GM20000 (cell line): ENCODE data around the gene PDS5B.

ENCODE experiments used
- DNase-seq: peaks from one replicate; pipeline ENCODE4 v3.0.0; 2012; ENCODE audit warnings: low spot score
- TF ChIP-seq, protein P1 (sequence below): IDR thresholded peaks from 2 replicates; pipeline ENCODE4 v1.5.1; 2012; ENCODE audit warnings: mild to moderate bottlenecking, control low read depth; ENCODE audit errors: extremely low read depth, missing control alignments

PDS5B gene

DNA sequence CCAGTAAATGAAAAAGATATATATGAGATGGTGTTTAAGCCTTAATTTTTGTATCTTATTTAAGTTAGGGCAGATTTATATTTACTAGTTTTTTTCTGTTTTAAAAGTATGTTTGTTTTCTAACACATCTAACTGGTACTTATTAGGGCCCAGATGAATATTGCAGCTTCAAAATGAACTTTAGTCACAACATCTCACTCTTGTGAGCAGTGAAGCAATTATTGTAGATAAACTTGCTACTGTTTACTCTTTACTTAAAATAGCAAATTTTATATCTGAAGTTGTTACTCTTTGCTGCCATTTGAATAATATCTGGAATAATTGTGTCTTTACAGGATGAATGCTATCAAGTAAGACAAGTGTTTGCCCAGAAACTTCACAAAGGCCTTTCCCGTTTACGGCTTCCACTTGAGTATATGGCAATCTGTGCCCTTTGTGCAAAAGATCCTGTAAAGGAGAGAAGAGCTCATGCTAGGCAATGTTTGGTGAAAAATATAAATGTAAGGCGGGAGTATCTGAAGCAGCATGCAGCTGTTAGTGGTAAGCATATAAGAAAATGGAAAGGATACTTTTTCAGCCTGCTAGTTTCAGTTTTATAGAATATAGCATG is 166.8 kb downstream of the PDS5B start:
- no peak for DNase-seq
- TF ChIP-seq, protein P1, sequence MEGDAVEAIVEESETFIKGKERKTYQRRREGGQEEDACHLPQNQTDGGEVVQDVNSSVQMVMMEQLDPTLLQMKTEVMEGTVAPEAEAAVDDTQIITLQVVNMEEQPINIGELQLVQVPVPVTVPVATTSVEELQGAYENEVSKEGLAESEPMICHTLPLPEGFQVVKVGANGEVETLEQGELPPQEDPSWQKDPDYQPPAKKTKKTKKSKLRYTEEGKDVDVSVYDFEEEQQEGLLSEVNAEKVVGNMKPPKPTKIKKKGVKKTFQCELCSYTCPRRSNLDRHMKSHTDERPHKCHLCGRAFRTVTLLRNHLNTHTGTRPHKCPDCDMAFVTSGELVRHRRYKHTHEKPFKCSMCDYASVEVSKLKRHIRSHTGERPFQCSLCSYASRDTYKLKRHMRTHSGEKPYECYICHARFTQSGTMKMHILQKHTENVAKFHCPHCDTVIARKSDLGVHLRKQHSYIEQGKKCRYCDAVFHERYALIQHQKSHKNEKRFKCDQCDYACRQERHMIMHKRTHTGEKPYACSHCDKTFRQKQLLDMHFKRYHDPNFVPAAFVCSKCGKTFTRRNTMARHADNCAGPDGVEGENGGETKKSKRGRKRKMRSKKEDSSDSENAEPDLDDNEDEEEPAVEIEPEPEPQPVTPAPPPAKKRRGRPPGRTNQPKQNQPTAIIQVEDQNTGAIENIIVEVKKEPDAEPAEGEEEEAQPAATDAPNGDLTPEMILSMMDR = no peak

DNA sequence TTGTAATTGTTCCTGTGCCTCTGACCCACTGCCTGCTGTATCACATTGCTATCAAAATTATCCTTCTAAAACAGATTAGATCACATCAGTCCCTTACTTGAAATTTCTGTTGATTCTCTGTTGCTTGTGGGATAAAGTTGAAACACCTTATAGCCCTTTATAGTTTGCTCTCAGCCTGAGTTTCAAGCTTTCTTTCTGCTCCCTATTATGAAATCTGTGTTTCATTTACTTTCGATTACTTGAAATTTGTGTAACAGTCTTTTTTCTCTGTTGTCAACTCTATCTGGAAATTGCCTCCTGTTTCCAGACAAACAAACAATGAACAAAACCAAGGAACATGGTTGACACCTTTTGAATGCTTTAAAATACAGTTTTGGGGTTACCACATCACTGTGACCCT is 167.9 kb downstream of the PDS5B start:
- TF ChIP-seq, protein P1 = no peak
- no peak for DNase-seq

DNA sequence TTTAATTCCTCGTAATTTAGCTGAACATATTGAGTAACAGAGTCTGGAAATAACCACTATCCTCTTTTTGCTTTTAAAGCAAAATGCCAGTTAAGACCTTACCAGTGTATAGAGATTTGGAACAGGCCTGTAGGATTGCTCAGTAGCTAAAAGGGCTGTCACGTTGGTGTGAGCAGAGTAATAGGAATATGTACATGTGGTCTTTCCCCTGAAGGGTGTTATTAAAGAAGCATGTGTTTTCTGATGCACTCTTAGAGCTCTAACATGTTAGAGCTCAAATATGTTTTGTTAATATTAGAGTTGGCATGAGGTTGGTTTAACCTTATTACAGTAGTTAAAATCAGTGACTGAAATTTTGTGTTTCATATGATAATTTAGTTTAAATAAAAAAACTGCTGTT is 172.9 kb downstream of the PDS5B start:
- no peak for DNase-seq
- TF ChIP-seq, protein P1 = no peak

- no peak for DNase-seq
- TF ChIP-seq, protein P1 = no peak
Measured at GRCh38 chr13:32761472-32761871, 175.2 kb downstream of the PDS5B start.

GRCh38 chr13:32779119-32779518 is 192.9 kb downstream of the PDS5B start:
- DNase-seq = no peak

GRCh38 chr13:32781906-32782305 is 195.7 kb downstream of the PDS5B start:
- TF ChIP-seq, protein P1 = no peak
- DNase-seq = no peak

More at GRCh38 chr13:32779119-32779518, 192.9 kb downstream of the PDS5B start:
- TF ChIP-seq, protein P1 = no peak

GRCh38 chr13:32783067-32783466 is 196.8 kb downstream of the PDS5B start:
- no peak for DNase-seq
- TF ChIP-seq, protein P1 = no peak
